Measurements from ENCODE around the gene TLDC2.
"Not testable (repeated sequence)": the region's sequence is repeated elsewhere in the genome, so short reads cannot be mapped to it uniquely, and the experiment has no call there.

The TLDC2 gene

GRCh38 chr20:36906086-36906485 lies 30.1 kb downstream of the TLDC2 start:
- not testable (repeated sequence) for DNase-seq (ENCODE audit: low read depth)

GRCh38 chr20:36908603-36909002 lies 32.7 kb downstream of the TLDC2 start:
- no peak for DNase-seq (ENCODE audit: low read depth)

DNA sequence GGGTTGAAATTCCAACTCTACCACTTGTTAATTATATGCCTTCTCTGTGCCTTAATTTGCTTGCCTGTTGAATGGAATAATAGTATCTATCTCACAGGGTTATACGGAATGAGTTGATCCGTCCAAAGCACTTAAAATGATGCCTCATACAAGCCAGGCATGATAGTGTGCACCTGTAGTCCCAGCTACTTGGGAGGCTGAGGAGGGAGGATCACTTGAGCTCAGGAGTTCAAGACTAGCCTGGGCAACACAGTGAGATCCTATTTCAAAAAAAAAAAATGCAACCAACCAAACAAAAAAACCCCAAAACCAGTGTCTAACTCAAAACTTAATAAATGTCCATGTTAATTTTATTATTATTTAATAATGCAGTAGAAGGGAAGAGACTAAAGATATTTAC lies 40.3 kb downstream of the TLDC2 start:
- DNase-seq (ENCODE audit: low read depth), result no peak

DNA sequence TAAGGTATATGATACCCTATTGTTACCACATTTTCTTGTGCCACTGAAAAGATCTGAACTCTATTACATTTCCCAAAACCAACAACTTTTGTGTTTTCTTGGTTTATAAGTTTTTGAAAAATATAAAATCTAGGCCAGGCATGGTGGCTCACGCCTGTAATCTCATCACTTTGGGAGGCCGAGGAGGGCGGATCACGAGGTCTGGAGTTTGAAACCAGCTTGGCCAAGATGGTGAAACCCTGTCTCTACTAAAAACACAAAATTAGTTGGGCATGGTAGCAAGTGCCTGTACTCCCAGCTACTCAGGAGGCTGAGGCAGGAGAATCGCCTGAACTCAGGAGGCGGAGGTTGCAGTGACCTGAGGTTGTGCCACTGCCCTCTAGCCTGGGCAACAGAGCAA lies 41.3 kb downstream of the TLDC2 start:
- DNase-seq (ENCODE audit: low read depth), result no peak

GRCh38 chr20:36917943-36918342 lies 42.0 kb downstream of the TLDC2 start:
- DNase-seq (ENCODE audit: low read depth), result no peak

DNA sequence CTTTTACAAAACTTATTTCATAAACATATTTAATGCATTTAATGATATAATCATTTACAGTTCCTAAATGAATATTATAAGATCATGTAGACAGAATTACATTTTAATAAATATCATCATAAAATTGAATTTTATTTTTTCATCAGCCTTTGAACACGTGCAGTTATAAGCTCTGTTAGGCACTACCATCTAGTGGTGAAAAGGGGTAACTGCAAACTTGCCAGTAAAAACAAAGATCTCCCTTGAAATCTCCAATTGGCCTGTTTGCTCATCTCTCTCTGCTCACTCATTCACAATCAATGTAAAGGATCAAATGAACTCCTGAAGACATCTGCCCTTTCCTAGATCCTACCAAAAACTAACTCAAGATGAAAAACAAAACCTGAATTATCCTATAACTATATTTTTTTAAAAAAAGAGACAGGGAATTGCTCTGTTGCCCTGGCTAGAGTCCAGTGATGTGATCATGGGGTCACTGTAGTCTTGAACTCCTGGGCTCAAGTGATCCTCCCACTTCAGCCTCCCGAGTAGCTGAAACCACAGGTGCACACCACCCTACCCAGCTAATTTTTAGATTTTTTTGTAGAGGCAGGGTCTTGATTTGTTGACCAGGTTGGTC lies 43.9 kb downstream of the TLDC2 start:
- peak; percentile 47 for DNase-seq (ENCODE audit: low read depth)

DNA sequence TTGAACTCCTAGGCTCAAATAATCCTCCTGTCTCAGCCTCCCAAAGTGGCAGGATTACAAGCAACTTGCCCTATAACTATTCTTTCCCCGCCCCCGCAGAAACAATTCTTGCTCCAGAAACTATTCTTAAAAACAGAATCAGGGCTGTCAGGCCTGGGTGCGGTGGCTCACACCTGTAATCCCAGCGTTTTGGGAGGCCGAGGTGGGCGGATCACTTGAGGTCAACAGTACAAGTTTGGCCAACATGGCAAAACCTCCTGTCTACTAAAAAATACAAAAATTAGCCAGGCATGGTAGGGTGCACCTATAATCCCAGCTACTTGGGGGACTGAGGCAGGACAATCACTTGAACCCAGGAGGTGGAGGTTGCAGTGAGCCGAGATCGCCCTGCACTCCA lies 44.4 kb downstream of the TLDC2 start:
- DNase-seq (ENCODE audit: low read depth), result no peak

GRCh38 chr20:36924167-36925045 lies 48.5 kb downstream of the TLDC2 start:
- no peak for DNase-seq (ENCODE audit: low read depth)

GRCh38 chr20:36925234-36925633 lies 49.3 kb downstream of the TLDC2 start:
- no peak for DNase-seq (ENCODE audit: low read depth)

DNA sequence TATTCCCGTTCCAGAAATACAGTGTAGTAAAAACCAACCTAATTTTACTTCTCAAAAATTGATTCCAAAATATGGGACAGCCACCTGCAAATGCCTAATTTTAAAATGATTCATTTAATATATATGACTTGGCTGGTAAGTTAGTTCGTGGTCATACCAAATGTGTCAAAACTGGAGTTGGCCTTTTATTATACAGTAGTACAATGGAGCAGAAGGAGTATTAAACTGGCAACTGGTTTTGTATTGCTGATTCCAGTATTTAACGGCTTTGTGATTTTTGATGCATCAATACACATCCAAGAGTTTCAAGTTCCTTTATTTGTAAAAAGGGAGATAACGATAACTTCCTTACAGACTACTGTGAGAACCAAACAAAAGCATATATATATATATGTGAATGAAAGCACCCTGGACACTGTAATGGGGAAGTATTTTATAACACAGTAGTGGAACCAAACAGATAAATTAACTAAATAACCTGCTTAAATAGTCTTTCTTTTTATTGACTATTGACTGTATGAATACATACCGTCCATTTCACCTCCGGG lies 50.8 kb downstream of the TLDC2 start:
- DNase-seq (ENCODE audit: low read depth), result no peak

DNA sequence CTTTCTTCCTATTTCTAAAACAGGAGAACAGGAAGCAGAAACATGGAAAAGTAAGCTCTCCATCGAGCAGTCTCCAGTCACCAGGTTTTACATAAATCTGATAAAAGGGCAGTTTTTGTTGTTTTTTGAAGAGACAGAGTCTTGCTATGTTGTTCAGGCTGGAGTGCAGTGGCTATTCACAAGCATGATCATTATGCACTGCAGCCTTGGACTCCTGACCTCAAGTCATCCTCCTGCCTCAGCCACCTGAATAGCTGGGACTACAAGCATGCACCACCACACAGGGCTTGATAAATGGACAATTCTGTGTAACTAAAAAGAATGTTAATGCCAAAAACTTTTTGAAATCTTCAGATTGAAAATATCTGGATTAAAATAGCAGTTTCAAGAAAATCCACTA lies 51.8 kb downstream of the TLDC2 start:
- DNase-seq (ENCODE audit: low read depth), result no peak

DNA sequence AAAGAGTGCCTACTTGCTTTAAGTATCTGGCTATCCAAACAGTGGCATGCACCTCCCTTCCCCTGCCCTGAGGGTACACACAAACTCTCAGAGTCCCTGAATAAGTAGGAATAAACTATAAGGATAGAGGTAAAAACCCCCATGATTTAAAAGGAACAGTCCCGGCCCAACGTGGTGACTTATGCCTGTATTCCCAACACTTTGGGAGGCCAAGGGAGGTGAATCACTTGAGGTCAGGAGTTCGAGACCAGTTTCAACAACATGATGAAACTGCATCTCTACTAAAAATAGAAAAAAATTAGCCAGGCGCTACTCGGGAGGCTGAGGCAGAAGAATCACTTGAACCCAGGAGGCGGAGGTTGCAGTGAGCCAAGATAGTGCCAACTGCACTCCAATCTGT lies 53.4 kb downstream of the TLDC2 start:
- no peak for DNase-seq (ENCODE audit: low read depth)

- no peak for DNase-seq (ENCODE audit: low read depth)
These were observed 53.8 kb downstream of the TLDC2 start for GRCh38 chr20:36929691-36930090.

GRCh38 chr20:36932067-36932466 lies 56.1 kb downstream of the TLDC2 start:
- not testable (repeated sequence) for DNase-seq (ENCODE audit: low read depth)

DNA sequence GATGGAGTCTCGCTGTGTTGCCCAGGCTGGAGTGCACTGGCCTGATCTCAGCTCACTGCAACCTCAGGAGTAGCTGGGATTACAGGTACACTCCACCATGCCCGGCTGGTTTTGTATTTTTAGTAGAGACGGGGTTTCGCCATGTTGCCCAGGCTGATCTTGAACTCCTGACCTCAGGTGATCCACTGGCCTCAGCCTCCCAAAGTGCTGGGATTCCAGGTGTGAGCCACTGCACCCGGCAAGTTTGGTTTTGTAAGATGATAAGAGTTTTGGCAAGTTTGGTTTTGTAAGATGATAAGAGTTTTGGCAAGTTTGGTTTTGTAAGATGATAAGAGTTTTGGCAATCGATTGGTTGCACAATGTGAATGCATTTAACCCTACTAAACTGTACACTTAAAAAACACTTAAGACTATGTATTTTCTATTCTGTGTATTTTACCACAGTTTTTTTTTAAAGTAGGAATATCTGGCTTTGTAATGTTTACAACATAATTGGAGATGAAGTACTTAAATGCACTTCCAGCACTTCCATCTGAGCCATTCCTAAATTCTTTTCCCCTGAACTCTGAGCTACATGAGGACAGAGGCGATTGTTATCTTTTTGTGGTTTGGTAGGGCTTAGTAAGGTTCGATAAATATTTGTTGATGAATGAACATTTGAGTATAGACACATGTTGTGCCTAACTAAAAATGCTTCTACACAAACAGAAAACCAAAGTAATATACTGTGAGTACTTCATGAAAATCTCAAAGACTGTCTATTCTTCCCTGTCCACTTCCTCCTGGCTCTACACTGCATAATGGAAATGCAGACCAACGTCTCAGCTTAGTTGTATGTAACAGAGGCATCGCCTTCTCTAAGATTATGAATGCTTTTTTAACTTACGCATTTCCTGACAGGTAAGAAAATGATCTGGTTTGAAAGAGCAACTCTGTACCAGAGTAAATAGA lies 56.8 kb downstream of the TLDC2 start:
- DNase-seq (ENCODE audit: low read depth), result no peak

- not testable (repeated sequence) for DNase-seq (ENCODE audit: low read depth)
These were observed 57.6 kb downstream of the TLDC2 start for GRCh38 chr20:36933571-36933970.

GRCh38 chr20:36936341-36936740 lies 60.4 kb downstream of the TLDC2 start:
- DNase-seq (ENCODE audit: low read depth), result no peak

GRCh38 chr20:36936761-36937401 lies 60.9 kb downstream of the TLDC2 start:
- DNase-seq (ENCODE audit: low read depth), result not testable (repeated sequence)

DNA sequence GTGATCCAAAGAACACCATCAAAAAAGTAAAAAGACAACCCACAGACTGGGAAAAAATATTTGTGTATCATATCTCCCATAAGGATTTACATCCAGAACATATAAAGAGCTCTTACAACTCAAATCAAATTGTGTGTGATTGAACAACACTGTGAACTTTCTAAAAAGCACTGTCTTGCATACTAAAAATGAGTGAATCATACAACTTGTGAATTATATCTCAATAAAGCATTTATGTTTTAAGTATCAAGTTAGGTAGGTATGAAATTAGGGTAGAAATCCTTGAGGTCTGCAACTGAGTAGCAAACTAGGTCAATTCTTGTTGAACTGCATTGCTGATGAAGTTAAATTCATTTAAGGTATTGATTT lies 61.4 kb downstream of the TLDC2 start:
- no peak for DNase-seq (ENCODE audit: low read depth)

DNA sequence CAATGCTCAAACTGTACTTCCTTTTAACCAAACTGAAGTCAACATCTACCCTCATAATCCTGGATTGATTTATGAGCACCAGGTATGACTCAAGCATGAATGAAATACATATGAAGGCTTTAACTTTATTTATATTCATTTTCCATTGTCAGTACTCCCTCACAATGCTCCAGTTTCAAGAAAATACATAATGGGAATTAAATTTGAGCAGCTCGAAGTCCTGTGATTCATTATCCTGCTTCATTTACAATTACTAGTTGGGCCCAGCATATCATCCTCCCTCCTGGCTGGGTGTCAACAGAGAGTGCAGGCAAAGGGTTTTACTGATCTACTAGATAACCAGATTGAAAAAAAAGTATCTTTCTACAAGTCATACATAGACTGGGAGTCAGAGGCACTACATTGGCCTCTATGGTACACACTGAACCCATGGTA lies 65.5 kb downstream of the TLDC2 start:
- DNase-seq (ENCODE audit: low read depth), result no peak

Data from HS-5 (cell line).